GM15510 (cell line): Measurements from ENCODE around the gene MYL1.

Experiments
- POLR2A ChIP-seq: IDR thresholded peaks from 3 replicates; pipeline ENCODE4 v1.6.1; 2011; ENCODE audit warnings: borderline replicate concordance; ENCODE audit not compliant: insufficient read length; ENCODE audit errors: extremely low read depth

MYL1 gene

GRCh38 chr2:210315015-210315788 is at the start of gene MYL1:
TSS of gene MYL1 (minus strand) at chr2:210315174. CDS start at chr2:210315042, 132 bp downstream.
- no peak for TF ChIP-seq POLR2A

- TF ChIP-seq POLR2A: no peak
Measured at GRCh38 chr2:210363876-210364275, 48.9 kb upstream of the MYL1 start.

- no peak for TF ChIP-seq POLR2A
Measured at GRCh38 chr2:210363261-210363660, 48.3 kb upstream of the MYL1 start.

GRCh38 chr2:210360412-210360811 is 45.4 kb upstream of the MYL1 start:
- no peak for TF ChIP-seq POLR2A

- TF ChIP-seq POLR2A: no peak
Measured at GRCh38 chr2:210356944-210357343, 42.0 kb upstream of the MYL1 start.

- no peak for TF ChIP-seq POLR2A
Measured at GRCh38 chr2:210337159-210337558, 22.2 kb upstream of the MYL1 start.

GRCh38 chr2:210324906-210325305 is 9.9 kb upstream of the MYL1 start:
- TF ChIP-seq POLR2A: no peak

- no peak for TF ChIP-seq POLR2A
Measured at GRCh38 chr2:210324458-210324857, 9.5 kb upstream of the MYL1 start.

- no peak for TF ChIP-seq POLR2A
Measured at GRCh38 chr2:210323003-210323402, 8.0 kb upstream of the MYL1 start.

GRCh38 chr2:210318891-210319290 is 3.9 kb upstream of the MYL1 start:
- TF ChIP-seq POLR2A: no peak

- TF ChIP-seq POLR2A: no peak
Measured at GRCh38 chr2:210318486-210318885, 3.5 kb upstream of the MYL1 start.

- no peak for TF ChIP-seq POLR2A
Measured at GRCh38 chr2:210310550-210310949, 4.4 kb downstream of the MYL1 start.

- no peak for TF ChIP-seq POLR2A
Measured at GRCh38 chr2:210309548-210310233, 5.3 kb downstream of the MYL1 start.

GRCh38 chr2:210303498-210303897 is 11.5 kb downstream of the MYL1 start:
- TF ChIP-seq POLR2A: no peak

GRCh38 chr2:210302326-210302725 is 12.6 kb downstream of the MYL1 start:
- no peak for TF ChIP-seq POLR2A

GRCh38 chr2:210299866-210300373 is 15.1 kb downstream of the MYL1 start:
- no peak for TF ChIP-seq POLR2A
